ENCODE measurements around the gene RIBC2. TPM values are rescaled to one million over a fixed set of nuclear protein-coding genes. Genes with fewer than 3 reads are reported as not detected.

RIBC2 gene
- total and polyA plus RNA-seq, 2 of the 13 experiments (the other 11 are each of a cell fraction or from before 2014, with no cell fraction given) = 0.55 TPM; not detected in 1

- TF ChIP-seq SRSF4 (IDR thresholded peaks at IDR 0.05; ENCODE audit: low read depth, low read length, poor library complexity, severe bottlenecking) (no peak), ZSCAN12 (CRISPR knock-in tag; IDR thresholded peaks at IDR 0.05) (no peak), ZNF777 (CRISPR knock-in tag; IDR thresholded peaks at IDR 0.05) (no peak), CC2D1A (CRISPR knock-in tag; IDR thresholded peaks at IDR 0.05) (no peak), SALL1 (CRISPR knock-in tag; IDR thresholded peaks at IDR 0.05) (peak; percentile 64), STAG1 (CRISPR knock-in tag; IDR thresholded peaks at IDR 0.05) (peak; percentile 91), CEBPG (CRISPR knock-in tag; IDR thresholded peaks at IDR 0.05) (0 out of 2 replicates have a peak, but pooled peaks have one; percentile 9), ZNF512 (CRISPR knock-in tag; IDR thresholded peaks at IDR 0.05) (no peak), MAZ (IDR thresholded peaks at IDR 0.05; ENCODE audit: borderline replicate concordance, low read depth, low read length) (no peak), MAZ (CRISPR knock-in tag; IDR thresholded peaks at IDR 0.05; ENCODE audit: low read depth) (no peak), ZNF543 (CRISPR knock-in tag; IDR thresholded peaks at IDR 0.05) (no peak), ZBTB7B (CRISPR knock-in tag; IDR thresholded peaks at IDR 0.05) (0 out of 2 replicates have a peak, but pooled peaks have one; percentile 41), NFE2 (CRISPR knock-in tag; IDR thresholded peaks at IDR 0.05) (no peak), ZNF331 (CRISPR knock-in tag; IDR thresholded peaks at IDR 0.05) (peak; percentile 39; the same call in 1 of the 2 replicates), TARDBP (CRISPR knock-in tag; IDR thresholded peaks at IDR 0.05) (peak; percentile 43), ZSCAN9 (CRISPR knock-in tag; IDR thresholded peaks at IDR 0.05; ENCODE audit: borderline replicate concordance) (no peak), LCORL (IDR thresholded peaks at IDR 0.05) (no peak), LCORL (CRISPR knock-in tag; IDR thresholded peaks at IDR 0.05) (peak; percentile 36; the same call in 1 of the 2 replicates), ZNF644 (CRISPR knock-in tag; IDR thresholded peaks at IDR 0.05; ENCODE audit: low read depth) (0 out of 2 replicates have a peak, but pooled peaks have one; percentile 27), HDAC2 (CRISPR knock-in tag; IDR thresholded peaks at IDR 0.05) (peak; percentile 16; the same call in 1 of the 2 replicates), BCL6 (CRISPR knock-in tag; IDR thresholded peaks at IDR 0.05) (peak; percentile 36; the same call in 1 of the 2 replicates), ZNF235 (CRISPR knock-in tag; IDR thresholded peaks at IDR 0.05; ENCODE audit: borderline replicate concordance) (no peak), ZNF678 (CRISPR knock-in tag; IDR thresholded peaks at IDR 0.05) (no peak), TGIF2 (CRISPR knock-in tag; IDR thresholded peaks at IDR 0.05) (peak; percentile 72; the same call in 1 of the 2 replicates), ZNF496 (CRISPR knock-in tag; IDR thresholded peaks at IDR 0.05; ENCODE audit: insufficient replicate concordance) (no peak), PCBP2 (optimal IDR thresholded peaks at IDR 0.05; ENCODE audit: low read depth, low read length, poor library complexity, severe bottlenecking) (no peak)
- TF ChIP-seq, protein P1, sequence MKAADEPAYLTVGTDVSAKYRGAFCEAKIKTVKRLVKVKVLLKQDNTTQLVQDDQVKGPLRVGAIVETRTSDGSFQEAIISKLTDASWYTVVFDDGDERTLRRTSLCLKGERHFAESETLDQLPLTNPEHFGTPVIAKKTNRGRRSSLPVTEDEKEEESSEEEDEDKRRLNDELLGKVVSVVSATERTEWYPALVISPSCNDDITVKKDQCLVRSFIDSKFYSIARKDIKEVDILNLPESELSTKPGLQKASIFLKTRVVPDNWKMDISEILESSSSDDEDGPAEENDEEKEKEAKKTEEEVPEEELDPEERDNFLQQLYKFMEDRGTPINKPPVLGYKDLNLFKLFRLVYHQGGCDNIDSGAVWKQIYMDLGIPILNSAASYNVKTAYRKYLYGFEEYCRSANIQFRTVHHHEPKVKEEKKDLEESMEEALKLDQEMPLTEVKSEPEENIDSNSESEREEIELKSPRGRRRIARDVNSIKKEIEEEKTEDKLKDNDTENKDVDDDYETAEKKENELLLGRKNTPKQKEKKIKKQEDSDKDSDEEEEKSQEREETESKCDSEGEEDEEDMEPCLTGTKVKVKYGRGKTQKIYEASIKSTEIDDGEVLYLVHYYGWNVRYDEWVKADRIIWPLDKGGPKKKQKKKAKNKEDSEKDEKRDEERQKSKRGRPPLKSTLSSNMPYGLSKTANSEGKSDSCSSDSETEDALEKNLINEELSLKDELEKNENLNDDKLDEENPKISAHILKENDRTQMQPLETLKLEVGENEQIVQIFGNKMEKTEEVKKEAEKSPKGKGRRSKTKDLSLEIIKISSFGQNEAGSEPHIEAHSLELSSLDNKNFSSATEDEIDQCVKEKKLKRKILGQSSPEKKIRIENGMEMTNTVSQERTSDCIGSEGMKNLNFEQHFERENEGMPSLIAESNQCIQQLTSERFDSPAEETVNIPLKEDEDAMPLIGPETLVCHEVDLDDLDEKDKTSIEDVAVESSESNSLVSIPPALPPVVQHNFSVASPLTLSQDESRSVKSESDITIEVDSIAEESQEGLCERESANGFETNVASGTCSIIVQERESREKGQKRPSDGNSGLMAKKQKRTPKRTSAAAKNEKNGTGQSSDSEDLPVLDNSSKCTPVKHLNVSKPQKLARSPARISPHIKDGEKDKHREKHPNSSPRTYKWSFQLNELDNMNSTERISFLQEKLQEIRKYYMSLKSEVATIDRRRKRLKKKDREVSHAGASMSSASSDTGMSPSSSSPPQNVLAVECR (CRISPR knock-in tag; IDR thresholded peaks at IDR 0.05; ENCODE audit: borderline replicate concordance) = peak; percentile 43; the same call in 1 of the 2 replicates
- TF ChIP-seq, protein P2, sequence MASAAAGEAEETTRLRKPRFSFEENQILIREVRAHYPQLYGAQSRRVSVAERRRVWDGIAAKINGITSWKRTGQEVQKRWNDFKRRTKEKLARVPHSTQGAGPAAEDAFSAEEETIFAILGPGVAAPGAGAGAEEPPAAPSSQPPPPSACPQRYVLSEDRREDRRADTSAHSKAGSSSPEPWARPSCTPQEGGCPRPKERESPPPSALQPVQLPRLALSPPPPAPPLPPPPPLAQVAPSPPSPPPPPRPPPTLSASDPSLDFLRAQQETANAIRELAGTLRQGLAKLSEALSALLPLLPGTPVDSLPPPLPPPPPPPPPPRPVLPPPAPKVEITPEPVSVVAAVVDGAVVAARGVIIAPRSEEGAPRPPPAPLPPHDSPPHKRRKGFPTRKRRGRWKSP (CRISPR knock-in tag; IDR thresholded peaks at IDR 0.05) = no peak
Measured at GRCh38 chr22:45441138-45441537, 27.6 kb downstream of the RIBC2 start (continued).

Data from HepG2 (cell line).